A549 (cell line): ENCODE data around the gene DCP2. TPM values are rescaled to one million over a fixed set of nuclear protein-coding genes. Genes with fewer than 3 reads are reported as not detected.

Experiments used
- ATAC-seq, 2 experiments: fragments of 200-7000 bp in 1 of 2; fragments of >200 bp in 1 of 2; cut with Nextera tagmentation in 1 of 2; cut with Tn5 transposase in 1 of 2; 3 replicates each; pipeline versions ENCODE4 v1.8.0 to v1.9.1; 2018 to 2020; ENCODE audit warnings: mild to moderate bottlenecking in 1 of 2, moderate library complexity in 1 of 2
- CTCF ChIA-PET: fragments of 300-600 bp; sonication (Branson Sonifier 250); formaldehyde crosslinking; extraction: SDS; loops from one replicate; lab custom pipeline; 2021; ENCODE audit warnings: antibody characterized with exemption, inconsistent platforms; lab: Yijun Ruan, JAX
- POLR2A ChIA-PET: fragments of 350-600 bp; formaldehyde crosslinking; extraction: SDS; loops from one replicate; lab custom pipeline; 2021; ENCODE audit warnings: antibody characterized with exemption, inconsistent platforms; lab: Yijun Ruan, JAX
- DNase-seq, 2 experiments: peaks; one replicate each; pipeline versions ENCODE4 v3.0.0 to v3.0.0-alpha.2; 2011 to 2016; ENCODE audit warnings: low read depth in 1 of 2, low spot score in 1 of 2
- FAIRE-seq: peaks from 2 replicates; lab custom pipeline; 2011; peaks lifted over from hg19 to GRCh38; lab: Jason Lieb, UNC
- H3K27ac ChIP-seq, 2 experiments: fragments of >200 bp; sonication (Bioruptor Twin); formaldehyde crosslinking; 3 replicates each; pipeline ENCODE4 v1.5.1; 2016 to 2017
- H3K4me1 ChIP-seq: fragments of >200 bp; sonication (Bioruptor Twin); formaldehyde crosslinking; 3 replicates; pipeline ENCODE4 v1.6.1; 2016
- H3K4me2 ChIP-seq: fragments of >200 bp; sonication (Bioruptor Twin); formaldehyde crosslinking; 3 replicates; pipeline ENCODE4 v1.6.1; 2016
- H3K4me3 ChIP-seq: fragments of >200 bp; sonication (Bioruptor Twin); formaldehyde crosslinking; 3 replicates; pipeline ENCODE4 v1.5.1; 2016
- H3K9me3 ChIP-seq: fragments of >200 bp; sonication (Bioruptor Twin); formaldehyde crosslinking; 3 replicates; pipeline ENCODE4 v1.6.1; 2016
- CBX8 ChIP-seq: fragments of 200-600 bp; sonication (generic); IDR thresholded peaks from 2 replicates; pipeline ENCODE4 v1.6.1; 2016
- CEBPB ChIP-seq, 2 experiments: fragments of >200 bp in 1 of 2; sonication (Bioruptor Twin) in 1 of 2; formaldehyde crosslinking in 1 of 2; IDR thresholded peaks; 2 replicates each; pipeline ENCODE4 v1.6.1; 2012 to 2016
- CHD4 ChIP-seq: fragments of 200-600 bp; sonication (generic); IDR thresholded peaks from 2 replicates; pipeline ENCODE4 v1.6.1; 2016; ENCODE audit warnings: antibody characterized with exemption, mild to moderate bottlenecking, borderline replicate concordance
- E2F6 ChIP-seq: IDR thresholded peaks from 2 replicates; pipeline ENCODE4 v1.6.1; 2012; ENCODE audit warnings: low read depth, borderline replicate concordance
- EHF ChIP-seq: fragments of 250-450 bp; sonication (Bioruptor Pico); IDR thresholded peaks from 2 replicates; pipeline ENCODE4 v1.5.0; 2020; ENCODE audit warnings: mild to moderate bottlenecking
- EHMT2 ChIP-seq: fragments of 200-600 bp; sonication (generic); IDR thresholded peaks from 2 replicates; pipeline ENCODE4 v1.6.1; 2016; ENCODE audit warnings: antibody characterized with exemption, low read depth, mild to moderate bottlenecking, moderate library complexity
- FOSB ChIP-seq: fragments of 250-450 bp; sonication (Bioruptor Pico); IDR thresholded peaks from 2 replicates; pipeline ENCODE4 v1.5.0; 2020; ENCODE audit warnings: mild to moderate bottlenecking, moderate library complexity
- JUN ChIP-seq, 2 experiments: fragments of >200 bp; sonication (Bioruptor Twin); formaldehyde crosslinking; IDR thresholded peaks; 2 replicates in 1 of 2; 3 replicates in 1 of 2; pipeline ENCODE4 v1.6.1; 2016 to 2017
- KDM5A ChIP-seq: fragments of 200-600 bp; sonication (generic); IDR thresholded peaks from 2 replicates; pipeline ENCODE4 v1.6.1; 2016; ENCODE audit warnings: antibody characterized with exemption, mild to moderate bottlenecking
- MAFK ChIP-seq: fragments of 450-650 bp; IDR thresholded peaks from 2 replicates; pipeline ENCODE4 v1.6.1; 2014; ENCODE audit not compliant: partially characterized antibody
- MAX ChIP-seq: IDR thresholded peaks from 2 replicates; pipeline ENCODE4 v1.6.1; 2012
- MAZ ChIP-seq: fragments of 150-350 bp; IDR thresholded peaks from 2 replicates; pipeline ENCODE4 v1.6.1; 2014; ENCODE audit warnings: antibody characterized with exemption, low read depth, low read length, borderline replicate concordance
- MYC ChIP-seq: IDR thresholded peaks from 2 replicates; pipeline ENCODE4 v1.6.1; 2012; ENCODE audit warnings: mild to moderate bottlenecking, inconsistent platforms, low read length, improper control_type of control experiment, borderline replicate concordance
- NR3C1 ChIP-seq: fragments of >200 bp; sonication (Bioruptor Twin); formaldehyde crosslinking; IDR thresholded peaks from 3 replicates; pipeline ENCODE4 v1.6.1; 2017
- PBX3 ChIP-seq: IDR thresholded peaks from 2 replicates; pipeline ENCODE4 v1.6.1; 2012
- PHF8 ChIP-seq: fragments of 200-600 bp; sonication (generic); IDR thresholded peaks from 2 replicates; pipeline ENCODE4 v1.6.1; 2016; ENCODE audit warnings: low read depth, mild to moderate bottlenecking, antibody characterized with exemption, moderate library complexity, borderline replicate concordance
- POLR2A ChIP-seq: IDR thresholded peaks from 2 replicates; pipeline ENCODE4 v1.6.1; 2012; ENCODE audit warnings: mild to moderate bottlenecking, low read length
- RARB ChIP-seq: fragments of 250-450 bp; sonication (Bioruptor Pico); IDR thresholded peaks from 2 replicates; pipeline ENCODE4 v1.8.0; 2021; ENCODE audit warnings: mild to moderate bottlenecking, moderate library complexity
- RCOR1 ChIP-seq: fragments of 150-350 bp; IDR thresholded peaks from 2 replicates; pipeline ENCODE4 v1.6.1; 2014; ENCODE audit warnings: antibody characterized with exemption, low read length, low read depth
- RFX5 ChIP-seq: fragments of 450-650 bp; IDR thresholded peaks from 2 replicates; pipeline ENCODE4 v1.7.1; 2014; ENCODE audit warnings: antibody characterized with exemption, mild to moderate bottlenecking, moderate library complexity
- RNF2 ChIP-seq: fragments of 200-600 bp; sonication (generic); IDR thresholded peaks from 2 replicates; pipeline ENCODE4 v1.6.1; 2016; ENCODE audit warnings: low read depth, mild to moderate bottlenecking, antibody characterized with exemption, moderate library complexity, borderline replicate concordance
- SREBF2 ChIP-seq: fragments of 450-650 bp; IDR thresholded peaks from 2 replicates; pipeline ENCODE4 v1.6.1; 2014; ENCODE audit warnings: mild to moderate bottlenecking, moderate library complexity
- TP53 ChIP-seq: fragments of 250-450 bp; sonication (Bioruptor Pico); IDR thresholded peaks from 2 replicates; pipeline ENCODE4 v1.5.0; 2021; ENCODE audit warnings: mild to moderate bottlenecking, moderate library complexity
- ZFP36 ChIP-seq: fragments of 450-650 bp; IDR thresholded peaks from 2 replicates; pipeline ENCODE4 v1.6.1; 2014; ENCODE audit warnings: borderline replicate concordance; ENCODE audit not compliant: partially characterized antibody
- ZNF302 ChIP-seq: fragments of 250-450 bp; sonication (Bioruptor Pico); IDR thresholded peaks from 2 replicates; pipeline ENCODE4 v1.9.0; 2021; ENCODE audit warnings: inconsistent platforms, mild to moderate bottlenecking, moderate library complexity
- WGBS: methylation state at CpG from one replicate; pipeline ENCODE4 v1.1.6; 2017; ENCODE audit errors: missing lambda C conversion rate; 5-methylcytosine and 5-hydroxymethylcytosine counted together
- polyA minus RNA-seq: library from RNA; depleted of rRNA, polyadenylated mRNA; stranded (reverse); fragments of >200 nt; gene quantifications from 2 replicates; pipeline ENCODE4 v1.2.3, GENCODE V29; 2011; rRNA and poly(A)+ RNA removed
- polyA plus RNA-seq, 4 experiments: library from polyadenylated mRNA; depleted of rRNA in 3 of 4; stranded (reverse); fragments of >200 nt; fragmentation: RNase III in 1 of 4; extraction: RNeasy Plus Mini Kit Qiagen cat#74134 plus additional on column Dnase treatment in 1 of 4; gene quantifications; 2 replicates in 3 of 4; 3 replicates in 1 of 4; pipeline ENCODE4 v1.2.3, GENCODE V29; 2011 to 2017
- TF ChIP-seq, protein P1 (sequence below): fragments of >200 bp; sonication (Bioruptor Twin); formaldehyde crosslinking; IDR thresholded peaks from 3 replicates; pipeline ENCODE4 v1.6.1; 2016
- TF ChIP-seq, protein P2 (sequence below): fragments of 250-450 bp; sonication (Bioruptor Pico); IDR thresholded peaks from 2 replicates; pipeline ENCODE4 v1.5.0; 2021; ENCODE audit warnings: mild to moderate bottlenecking, moderate library complexity, borderline replicate concordance
- TF ChIP-seq, protein P3 (sequence below): fragments of 450-650 bp; IDR thresholded peaks from 2 replicates; pipeline ENCODE4 v1.6.1; 2014; ENCODE audit warnings: antibody characterized with exemption

Gene DCP2
- polyA plus RNA-seq (2011; rRNA removed) (16.1 and 18.5 TPM in 2 replicates), polyA plus RNA-seq (2017; fragmentation: RNase III; extraction: RNeasy Plus Mini Kit Qiagen cat#74134 plus additional on column Dnase treatment) (7.2 to 8.0 TPM (median 7.8 TPM) in 3 replicates), polyA minus RNA-seq (21.8 and 22.6 TPM in 2 replicates)
- polyA plus RNA-seq (2012; cell fraction: cytosol; rRNA removed), result 6.6 and 7.4 TPM in 2 replicates
- 1.9 and 4.0 TPM in 2 replicates for polyA plus RNA-seq (2012; cell fraction: nucleus; rRNA removed)

- 1% methylated on average over 64 of the region's 75 CpGs for WGBS
- TF ChIP-seq MAX, result peak; percentile 87
- TF ChIP-seq ZFP36, result no peak
- no peak for TF ChIP-seq EHMT2
- no peak for TF ChIP-seq MYC
- TF ChIP-seq, protein P1, sequence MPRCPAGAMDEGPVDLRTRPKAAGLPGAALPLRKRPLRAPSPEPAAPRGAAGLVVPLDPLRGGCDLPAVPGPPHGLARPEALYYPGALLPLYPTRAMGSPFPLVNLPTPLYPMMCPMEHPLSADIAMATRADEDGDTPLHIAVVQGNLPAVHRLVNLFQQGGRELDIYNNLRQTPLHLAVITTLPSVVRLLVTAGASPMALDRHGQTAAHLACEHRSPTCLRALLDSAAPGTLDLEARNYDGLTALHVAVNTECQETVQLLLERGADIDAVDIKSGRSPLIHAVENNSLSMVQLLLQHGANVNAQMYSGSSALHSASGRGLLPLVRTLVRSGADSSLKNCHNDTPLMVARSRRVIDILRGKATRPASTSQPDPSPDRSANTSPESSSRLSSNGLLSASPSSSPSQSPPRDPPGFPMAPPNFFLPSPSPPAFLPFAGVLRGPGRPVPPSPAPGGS, result no peak; the same call in 2 of the 3 replicates
- peak; percentile 63 for TF ChIP-seq PHF8
- TF ChIP-seq RFX5, result peak; percentile 94
- peak; percentile 69 for TF ChIP-seq POLR2A
- peak; percentile 51 to 69; a peak in 3 of 5 replicates for TF ChIP-seq JUN (IDR thresholded peaks at IDR 0.05)
- 0 out of 2 replicates have a peak, but pooled peaks have one; percentile 33 for TF ChIP-seq KDM5A
- TF ChIP-seq, protein P2, sequence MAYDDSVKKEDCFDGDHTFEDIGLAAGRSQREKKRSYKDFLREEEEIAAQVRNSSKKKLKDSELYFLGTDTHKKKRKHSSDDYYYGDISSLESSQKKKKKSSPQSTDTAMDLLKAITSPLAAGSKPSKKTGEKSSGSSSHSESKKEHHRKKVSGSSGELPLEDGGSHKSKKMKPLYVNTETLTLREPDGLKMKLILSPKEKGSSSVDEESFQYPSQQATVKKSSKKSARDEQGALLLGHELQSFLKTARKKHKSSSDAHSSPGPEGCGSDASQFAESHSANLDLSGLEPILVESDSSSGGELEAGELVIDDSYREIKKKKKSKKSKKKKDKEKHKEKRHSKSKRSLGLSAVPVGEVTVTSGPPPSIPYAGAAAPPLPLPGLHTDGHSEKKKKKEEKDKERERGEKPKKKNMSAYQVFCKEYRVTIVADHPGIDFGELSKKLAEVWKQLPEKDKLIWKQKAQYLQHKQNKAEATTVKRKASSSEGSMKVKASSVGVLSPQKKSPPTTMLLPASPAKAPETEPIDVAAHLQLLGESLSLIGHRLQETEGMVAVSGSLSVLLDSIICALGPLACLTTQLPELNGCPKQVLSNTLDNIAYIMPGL (CRISPR knock-in tag), result 0 out of 2 replicates have a peak, but pooled peaks have one; percentile 38
- no peak for TF ChIP-seq CBX8
- TF ChIP-seq E2F6, result peak; percentile 97
- TF ChIP-seq, all 56 proteins: peak for 8
- Histone ChIP-seq H3K4me1 (peaks cover 22% of the 10 kb centered on the region), H3K27ac (peak within 1 kb of the TSS; percentile 88 to 93), H3K9me3 (no peaks in the 10 kb centered on the region), H3K4me2 (peak within 1 kb of the TSS; percentile 78), H3K4me3 (peak within 1 kb of the TSS; percentile 86)
- ATAC-seq, result peak; percentile 96 to 99
- ChIA-PET CTCF (interaction anchor here (0.5 to 2.7 kb wide), 7 partner anchors 11 to 75 kb away, joined by 3 to 11 read pairs (median 3); partner anchors contain the start of gene REEP5), POLR2A (interaction anchor here (0.7 to 2.3 kb wide), 12 partner anchors 8 to 534 kb away, joined by 3 to 18 read pairs (median 6); partner anchors contain the start of genes REEP5 and SRP19)
- DNase-seq, result peak; percentile 99
- FAIRE-seq, result peak; percentile 97
Observed at GRCh38 chr5:112976432-112977309, at the start of gene DCP2. DCP2 (plus strand) TSS chr5:112976798; CDS start chr5:112976934, 136 bp downstream.

DNA sequence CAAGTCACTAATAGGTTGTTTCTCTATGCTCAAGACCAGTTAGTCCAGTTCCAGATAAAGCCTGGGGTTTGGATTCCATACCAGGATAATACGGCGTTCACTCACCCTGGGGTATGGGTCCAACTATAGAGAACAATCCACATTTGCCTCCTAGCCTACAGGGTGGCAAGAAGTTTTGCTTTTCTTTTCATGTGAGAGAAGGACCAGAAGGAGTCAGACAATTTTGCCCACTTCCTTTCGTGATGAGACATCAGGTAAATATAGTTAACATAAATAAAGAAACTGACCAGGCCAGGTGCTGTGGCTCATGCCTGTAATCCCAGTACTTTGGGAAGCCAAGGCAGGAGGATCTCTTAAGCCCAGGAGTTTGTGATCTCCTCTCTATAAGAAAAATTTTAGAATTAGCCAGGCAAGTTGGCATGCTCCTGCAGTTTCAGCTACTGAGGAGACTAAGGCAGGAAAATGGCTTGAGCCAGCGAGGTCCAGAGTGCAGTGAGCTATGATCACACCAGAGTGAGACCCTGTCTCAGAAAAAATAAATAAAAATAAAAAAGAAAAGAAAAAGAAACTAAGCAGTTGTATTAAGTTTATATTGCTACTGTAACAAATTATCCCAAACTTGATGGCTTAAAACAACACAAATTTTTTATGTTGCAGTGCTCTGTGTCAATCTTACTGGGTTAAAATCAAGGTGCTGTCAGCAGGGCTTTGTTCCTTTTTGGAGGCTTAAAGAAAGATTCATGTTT lies 47.1 kb upstream of the DCP2 start:
- CTCF ChIA-PET, result no interaction called here
- FAIRE-seq, result no peak

More for the DNA sequence above, 47.1 kb upstream of the DCP2 start:
- H3K9me3 ChIP-seq, result no peaks in the 10 kb centered on the region
- H3K4me2 ChIP-seq, result no peak overlapping the region
- H3K27ac ChIP-seq, result no peak overlapping the region
- TF ChIP-seq TP53 (CRISPR knock-in tag), result no peak
- TF ChIP-seq FOSB, result no peak
- TF ChIP-seq RNF2, result no peak
- TF ChIP-seq EHF (CRISPR knock-in tag), result no peak
- no peak for TF ChIP-seq PBX3
- no peak for TF ChIP-seq PHF8
- no peak for TF ChIP-seq CEBPB (IDR thresholded peaks at IDR 0.05)
- no peak for TF ChIP-seq JUN (IDR thresholded peaks at IDR 0.05)
- TF ChIP-seq RARB (CRISPR knock-in tag), result no peak
- no peak for TF ChIP-seq RCOR1
- no peak for TF ChIP-seq SREBF2
- no peak for TF ChIP-seq CHD4
- no peak for TF ChIP-seq ZFP36
- TF ChIP-seq, protein P3, sequence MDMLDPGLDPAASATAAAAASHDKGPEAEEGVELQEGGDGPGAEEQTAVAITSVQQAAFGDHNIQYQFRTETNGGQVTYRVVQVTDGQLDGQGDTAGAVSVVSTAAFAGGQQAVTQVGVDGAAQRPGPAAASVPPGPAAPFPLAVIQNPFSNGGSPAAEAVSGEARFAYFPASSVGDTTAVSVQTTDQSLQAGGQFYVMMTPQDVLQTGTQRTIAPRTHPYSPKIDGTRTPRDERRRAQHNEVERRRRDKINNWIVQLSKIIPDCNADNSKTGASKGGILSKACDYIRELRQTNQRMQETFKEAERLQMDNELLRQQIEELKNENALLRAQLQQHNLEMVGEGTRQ, result no peak
- TF ChIP-seq ZNF302 (CRISPR knock-in tag), result no peak
- TF ChIP-seq MAFK, result no peak
- no peak for TF ChIP-seq MAZ
- TF ChIP-seq NR3C1, result no peak
- H3K4me1 ChIP-seq, result peaks cover 11% of the 10 kb centered on the region; the same call in 1 of the 3 replicates
- no peak overlapping the region for H3K4me3 ChIP-seq
- POLR2A ChIA-PET, result no interaction called here
- 89% methylated on average over 4 of the region's 4 CpGs for WGBS
- no peak for DNase-seq
- no peak for ATAC-seq
